Vagina (tissue), 2 donors: ENCODE measurements around the gene THAP4.

Experiments used
- CTCF ChIP-seq, 3 experiments: fragments of 450-650 bp in 2 of 3; fragments of 200-600 bp in 1 of 3; sonication (generic) in 1 of 3; IDR thresholded peaks; one replicate each; pipeline ENCODE4 v1.5.1; 2017 to 2019; ENCODE audit warnings: antibody characterized with exemption in 3 of 3, mild to moderate bottlenecking in 2 of 3, moderate library complexity in 2 of 3
- POLR2A ChIP-seq, 2 donors: fragments of 450-650 bp; IDR thresholded peaks; one replicate each; pipeline ENCODE4 v1.6.1; 2017; ENCODE audit warnings: antibody characterized with exemption in 2 of 2, mild to moderate bottlenecking in 2 of 2, moderate library complexity in 2 of 2
- POLR2AphosphoS5 ChIP-seq, 2 donors: sonication (generic); formaldehyde crosslinking; IDR thresholded peaks; one replicate each; pipeline ENCODE4 v1.9.0; 2017; ENCODE audit warnings: antibody characterized with exemption in 2 of 2, mild to moderate bottlenecking in 2 of 2, low read depth in 1 of 2; ENCODE audit not compliant: insufficient read depth in 1 of 2

- TF ChIP-seq POLR2AphosphoS5 (IDR thresholded peaks at IDR 0.05; ENCODE audit: insufficient read depth in 1 of 2, low read depth in 1 of 2), result no peak
- TF ChIP-seq CTCF (IDR thresholded peaks at IDR 0.05), result no peak
- TF ChIP-seq POLR2A (IDR thresholded peaks at IDR 0.05), result no peak
These were observed 33.3 kb downstream of the THAP4 start for GRCh38 chr2:241603686-241604085.
